ENCODE results near the gene UNKL.

DNA sequence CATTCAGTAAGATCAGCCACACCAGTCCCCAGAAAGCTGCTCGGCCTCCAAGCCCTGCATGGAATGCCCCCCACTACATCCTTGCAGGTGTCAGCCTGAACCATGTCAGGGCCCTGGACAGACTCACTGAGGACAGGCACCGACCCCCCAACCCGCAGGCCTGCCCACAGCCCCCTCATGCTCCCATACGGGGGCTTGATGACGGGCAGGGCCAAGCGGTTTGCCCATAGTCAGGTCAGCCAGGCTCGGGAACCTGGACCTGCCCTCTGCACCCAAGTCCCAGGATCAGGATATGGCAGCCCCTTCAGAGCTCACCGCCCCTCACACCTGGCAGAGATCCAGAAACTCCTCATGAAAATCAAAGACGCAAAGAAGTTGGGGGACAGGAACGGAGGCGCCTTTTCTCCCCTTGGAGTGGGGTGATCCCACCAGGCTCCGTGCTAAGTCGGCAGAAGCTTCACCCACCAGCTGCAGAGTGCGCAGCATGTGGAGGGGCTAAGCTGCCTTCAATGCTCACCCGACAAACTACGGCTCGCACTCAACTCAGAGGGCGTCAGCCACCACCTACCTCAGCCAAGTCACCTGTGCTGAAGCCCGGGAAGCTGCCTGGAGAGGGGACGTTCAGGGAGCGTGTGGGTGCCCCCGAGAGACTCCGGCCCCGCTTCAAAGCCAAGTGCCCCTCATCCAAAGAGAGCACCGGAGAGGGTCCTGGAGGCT lies 36.3 kb downstream of the UNKL start:
- TF ChIP-seq, protein P1, sequence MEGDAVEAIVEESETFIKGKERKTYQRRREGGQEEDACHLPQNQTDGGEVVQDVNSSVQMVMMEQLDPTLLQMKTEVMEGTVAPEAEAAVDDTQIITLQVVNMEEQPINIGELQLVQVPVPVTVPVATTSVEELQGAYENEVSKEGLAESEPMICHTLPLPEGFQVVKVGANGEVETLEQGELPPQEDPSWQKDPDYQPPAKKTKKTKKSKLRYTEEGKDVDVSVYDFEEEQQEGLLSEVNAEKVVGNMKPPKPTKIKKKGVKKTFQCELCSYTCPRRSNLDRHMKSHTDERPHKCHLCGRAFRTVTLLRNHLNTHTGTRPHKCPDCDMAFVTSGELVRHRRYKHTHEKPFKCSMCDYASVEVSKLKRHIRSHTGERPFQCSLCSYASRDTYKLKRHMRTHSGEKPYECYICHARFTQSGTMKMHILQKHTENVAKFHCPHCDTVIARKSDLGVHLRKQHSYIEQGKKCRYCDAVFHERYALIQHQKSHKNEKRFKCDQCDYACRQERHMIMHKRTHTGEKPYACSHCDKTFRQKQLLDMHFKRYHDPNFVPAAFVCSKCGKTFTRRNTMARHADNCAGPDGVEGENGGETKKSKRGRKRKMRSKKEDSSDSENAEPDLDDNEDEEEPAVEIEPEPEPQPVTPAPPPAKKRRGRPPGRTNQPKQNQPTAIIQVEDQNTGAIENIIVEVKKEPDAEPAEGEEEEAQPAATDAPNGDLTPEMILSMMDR (IDR thresholded peaks at IDR 0.05): no peak
- TF ChIP-seq POLR2A (IDR thresholded peaks at IDR 0.05): no peak
